ENCODE data around the gene GRHPR.

DNA sequence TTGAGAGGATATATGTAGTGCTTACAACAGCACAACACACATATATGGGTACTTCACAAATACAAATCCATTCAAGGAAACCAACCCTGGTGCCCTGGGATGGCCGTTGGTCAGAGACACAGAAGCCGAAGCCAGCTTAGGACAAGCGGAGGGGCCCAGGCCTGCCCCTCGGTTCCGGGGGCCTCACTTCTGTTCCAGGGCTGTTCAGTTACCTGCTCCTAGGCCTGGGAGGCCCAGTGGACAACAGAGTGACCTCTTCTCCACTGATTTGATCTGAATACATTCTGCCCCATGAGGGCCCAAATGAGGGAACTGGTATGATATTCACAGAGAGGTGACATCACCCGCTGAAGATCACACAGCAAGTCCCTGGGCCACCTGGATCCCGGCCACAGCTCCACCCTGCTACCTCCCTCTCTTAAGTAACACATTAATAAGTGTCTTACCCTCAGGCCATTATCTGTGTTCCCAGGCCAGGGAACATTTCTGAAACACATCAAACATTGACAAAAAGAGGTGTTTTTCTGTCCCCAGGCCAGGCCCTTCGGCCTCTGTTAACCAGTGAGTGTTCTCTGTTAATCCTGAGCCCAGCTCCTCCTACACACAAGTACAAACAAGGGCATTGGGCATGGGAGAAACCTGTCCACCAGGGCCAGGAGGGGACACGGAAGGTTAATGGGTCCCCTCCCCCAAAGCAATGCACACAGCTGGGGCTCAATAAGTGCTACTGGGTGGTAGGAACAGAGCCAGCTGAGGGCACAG, 4.5 kb upstream of the GRHPR start:
- TF ChIP-seq POLR2AphosphoS5 (IDR thresholded peaks at IDR 0.05; ENCODE audit: borderline replicate concordance, low read depth, low read length), result no peak
- no peak for TF ChIP-seq EZH2 (IDR thresholded peaks at IDR 0.05)

All from SK-N-MC (cell line).